ENCODE results near the gene NUMB. TPM values are rescaled to one million over a fixed set of nuclear protein-coding genes. Genes with fewer than 3 reads are reported as not detected.

Gene NUMB
- total and polyA plus RNA-seq, 2 of the 13 experiments (the other 11 are each of a cell fraction or from before 2014, with no cell fraction given): 20.3 to 71.1 TPM

- 0 out of 2 replicates have a peak, but pooled peaks have one; percentile 12 for TF ChIP-seq ZNF691 (CRISPR knock-in tag; IDR thresholded peaks at IDR 0.05; ENCODE audit: borderline replicate concordance, low read depth)
- no peak for TF ChIP-seq ZBTB3 (CRISPR knock-in tag; IDR thresholded peaks at IDR 0.05; ENCODE audit: borderline replicate concordance, low read depth)
- no peak; the same call in 1 of the 2 replicates for TF ChIP-seq GLI4 (CRISPR knock-in tag; IDR thresholded peaks at IDR 0.05; ENCODE audit: borderline replicate concordance)
- TF ChIP-seq ZSCAN20 (CRISPR knock-in tag; IDR thresholded peaks at IDR 0.05; ENCODE audit: borderline replicate concordance): 0 out of 2 replicates have a peak, but pooled peaks have one; percentile 1
- no peak for TF ChIP-seq IKZF1 (IDR thresholded peaks at IDR 0.05)
- TF ChIP-seq BRD4 (CRISPR knock-in tag; IDR thresholded peaks at IDR 0.05): 0 out of 2 replicates have a peak, but pooled peaks have one; percentile 32
- peak; percentile 32; the same call in 1 of the 2 replicates for TF ChIP-seq TBX2 (CRISPR knock-in tag; IDR thresholded peaks at IDR 0.05; ENCODE audit: borderline replicate concordance)
- no peak for TF ChIP-seq HOXA9 (CRISPR knock-in tag; IDR thresholded peaks at IDR 0.05; ENCODE audit: borderline replicate concordance)
- TF ChIP-seq PRDM15 (CRISPR knock-in tag; IDR thresholded peaks at IDR 0.05): 0 out of 2 replicates have a peak, but pooled peaks have one; percentile 26
- no peak for TF ChIP-seq ZFP36L1 (CRISPR knock-in tag; IDR thresholded peaks at IDR 0.05)
- TF ChIP-seq ZKSCAN1 (IDR thresholded peaks at IDR 0.05; ENCODE audit: low read length): no peak
- peak; percentile 47; the same call in 1 of the 2 replicates for TF ChIP-seq ZFX (CRISPR knock-in tag; IDR thresholded peaks at IDR 0.05; ENCODE audit: low read depth)
- TF ChIP-seq CSRNP2 (CRISPR knock-in tag; conservative IDR thresholded peaks at IDR 0.05; ENCODE audit: low read depth): no peak
- TF ChIP-seq SALL1 (CRISPR knock-in tag; IDR thresholded peaks at IDR 0.05): peak; percentile 56; the same call in 1 of the 2 replicates
- TF ChIP-seq KMT2A (CRISPR knock-in tag; IDR thresholded peaks at IDR 0.05): peak; percentile 67
- 0 out of 2 replicates have a peak, but pooled peaks have one; percentile 38 for TF ChIP-seq ZNF350 (CRISPR knock-in tag; IDR thresholded peaks at IDR 0.05; ENCODE audit: borderline replicate concordance, low read depth)
- TF ChIP-seq ARNT2 (CRISPR knock-in tag; IDR thresholded peaks at IDR 0.05; ENCODE audit: low read depth): 0 out of 2 replicates have a peak, but pooled peaks have one; percentile 16
- TF ChIP-seq KDM5B (CRISPR knock-in tag; IDR thresholded peaks at IDR 0.05; ENCODE audit: borderline replicate concordance): 0 out of 2 replicates have a peak, but pooled peaks have one; percentile 42
- TF ChIP-seq ZNF160 (CRISPR knock-in tag; IDR thresholded peaks at IDR 0.05): no peak; the same call in 1 of the 2 replicates
- TF ChIP-seq ZNF800 (CRISPR knock-in tag; IDR thresholded peaks at IDR 0.05): peak; percentile 70; the same call in 1 of the 2 replicates
Measured at GRCh38 chr14:73491256-73492042, 33.1 kb upstream of the NUMB start (continued).
